ENCODE data around the gene PAX8. TPM values are rescaled to one million over a fixed set of nuclear protein-coding genes. Genes with fewer than 3 reads are reported as not detected.

Gene PAX8
- polyA plus RNA-seq, 1 of the 3 experiments (the other 2 are of a cell fraction): 0.23 TPM

GRCh38 chr2:113258471-113259147, 20.1 kb downstream of the PAX8 start:
- 47% methylated on average over 6 of the region's 6 CpGs for WGBS (ENCODE audit: low lambda C conversion rate)

More at GRCh38 chr2:113258471-113259147, 20.1 kb downstream of the PAX8 start:
- no peak for DNase-seq
- no peak for TF ChIP-seq RAD21 (IDR thresholded peaks at IDR 0.05; ENCODE audit: low read length)
- TF ChIP-seq FOSL2 (IDR thresholded peaks at IDR 0.05; ENCODE audit: borderline replicate concordance, low read depth): no peak
- no peak for TF ChIP-seq GATA2 (CRISPR knock-in tag; IDR thresholded peaks at IDR 0.05)
- no peak for TF ChIP-seq EP300 (IDR thresholded peaks at IDR 0.05; ENCODE audit: borderline replicate concordance in 1 of 2, low read depth in 1 of 2, low read length in 1 of 2)
- no peak for TF ChIP-seq NRF1 (IDR thresholded peaks at IDR 0.05; ENCODE audit: low read depth, low read length)
- no peak for TF ChIP-seq GABPA (IDR thresholded peaks at IDR 0.05; ENCODE audit: low read depth)
- TF ChIP-seq MEF2A (IDR thresholded peaks at IDR 0.05; ENCODE audit: borderline replicate concordance, low read depth): no peak
- no peak for TF ChIP-seq RXRA (IDR thresholded peaks at IDR 0.05; ENCODE audit: borderline replicate concordance, low read depth)
- no peak for TF ChIP-seq SMC3 (IDR thresholded peaks at IDR 0.05; ENCODE audit: low read depth, low read length)
- no peak for TF ChIP-seq FOXJ3 (CRISPR knock-in tag; IDR thresholded peaks at IDR 0.05)
- no peak for TF ChIP-seq MAX (IDR thresholded peaks at IDR 0.05; ENCODE audit: low read depth)
- no peak for TF ChIP-seq NFIC (IDR thresholded peaks at IDR 0.05; ENCODE audit: borderline replicate concordance)
- TF ChIP-seq RCOR1 (IDR thresholded peaks at IDR 0.05; ENCODE audit: low read length): no peak
- no peak for TF ChIP-seq TCF12 (IDR thresholded peaks at IDR 0.05)
- TF ChIP-seq YY1 (IDR thresholded peaks at IDR 0.05; ENCODE audit: low read depth): no peak
- TF ChIP-seq REST (IDR thresholded peaks at IDR 0.05; ENCODE audit: low read depth, low read length): no peak
- no peak for TF ChIP-seq CTCF (IDR thresholded peaks at IDR 0.05)
- no peak for TF ChIP-seq JUND (IDR thresholded peaks at IDR 0.05)
- no peak for TF ChIP-seq MXI1 (IDR thresholded peaks at IDR 0.05; ENCODE audit: low read depth, low read length)
- no peaks in the 10 kb centered on the region for H3K9me3 ChIP-seq
- H3K36me3 ChIP-seq (replicated peaks in 1 of 2; ENCODE audit: control insufficient read depth in 1 of 2, insufficient read depth in 2 of 2, low read length in 1 of 2): no peaks in the 10 kb centered on the region
- POLR2A ChIA-PET: no interaction called here
- no peaks in the 10 kb centered on the region for H3F3A ChIP-seq (replicated peaks; ENCODE audit: insufficient read depth)
- H4K20me1 ChIP-seq (ENCODE audit: insufficient read depth): no peaks in the 10 kb centered on the region
- no peaks in the 10 kb centered on the region for H3K4me1 ChIP-seq (ENCODE audit: control insufficient read depth in 1 of 2, insufficient read depth in 2 of 2, low read depth in 1 of 2, low read length in 1 of 2)
- CTCF ChIA-PET: interaction anchor here (1.1 to 7.0 kb wide), 4 partner anchors 10 to 132 kb away, joined by 3 to 37 read pairs (median 8); no protein-coding TSS in a partner anchor
- H3K9ac ChIP-seq: no peak overlapping the region
- no peaks in the 10 kb centered on the region for H3K79me2 ChIP-seq (ENCODE audit: insufficient read depth)
- no peak overlapping the region for H3K4me2 ChIP-seq
- no peak overlapping the region for H3K4me3 ChIP-seq (ENCODE audit: low read depth in 2 of 2, low read length in 1 of 2)
- no peak overlapping the region for H2AFZ ChIP-seq (ENCODE audit: low read depth)
- no peak overlapping the region for H3K27ac ChIP-seq (ENCODE audit: low read depth in 2 of 2, low read length in 1 of 2)
- peaks cover 74% of the 10 kb centered on the region; the same call in 1 of the 2 replicates for H3K27me3 ChIP-seq (ENCODE audit: insufficient read depth)
- no peaks in the 10 kb centered on the region for H3K9me2 ChIP-seq
